Natural killer cell treated with Interleukin-12 subunit alpha and Interleukin-12 subunit beta and Interleukin-15 and Interleukin-18, amount 100 ng/mL, for 72 hours (primary cell): ENCODE measurements around the gene GNG8. TPM values are rescaled to one million over a fixed set of nuclear protein-coding genes. Genes with fewer than 3 reads are reported as not detected.
"Not testable (repeated sequence)": the region's sequence is repeated elsewhere in the genome, so short reads cannot be mapped to it uniquely, and the experiment has no call there.

ENCODE experiments used
- ATAC-seq, 2 donors: fragments of 150-1000 bp; cut with Tn5 transposase in 1 of 2; sonication (Bioruptor Pico), chemical (Tn5 transposase) in 1 of 2; 2 replicates each; pipeline ENCODE4 v1.10.0; 2021
- DNase-seq: peaks from one replicate; pipeline ENCODE4 v3.0.0; 2022; ENCODE audit warnings: low spot score
- H3K27ac Mint-ChIP-seq, 2 donors: 1 replicate in 1 of 2; 2 replicates in 1 of 2; pipeline ENCODE4 v1.8.0; 2022; ENCODE audit warnings: mixed read lengths in 2 of 2, mild to moderate bottlenecking in 1 of 2, moderate library complexity in 1 of 2
- H3K27me3 Mint-ChIP-seq, 2 donors: 1 replicate in 1 of 2; 2 replicates in 1 of 2; pipeline ENCODE4 v1.8.0; 2022; ENCODE audit warnings: mixed read lengths in 2 of 2
- H3K36me3 Mint-ChIP-seq: one replicate; pipeline ENCODE4 v1.8.0; 2022; ENCODE audit warnings: mixed read lengths
- H3K4me1 Mint-ChIP-seq, 2 donors: 1 replicate in 1 of 2; 2 replicates in 1 of 2; pipeline ENCODE4 v1.8.0; 2022; ENCODE audit warnings: low read depth in 2 of 2, mixed read lengths in 2 of 2, mild to moderate bottlenecking in 1 of 2
- H3K4me3 Mint-ChIP-seq: one replicate; pipeline ENCODE4 v1.8.0; 2022; ENCODE audit warnings: mixed read lengths
- H3K9me3 Mint-ChIP-seq: 2 replicates; pipeline ENCODE4 v1.8.0; 2022; ENCODE audit warnings: mixed read lengths
- total RNA-seq, 2 donors: library from RNA; stranded (reverse); gene quantifications; one replicate each; pipeline ENCODE4 v1.2.3, GENCODE V29; 2022

The GNG8 gene
- total RNA-seq, 2 donors from 2014 or later, result 3.0 TPM; not detected in 1

DNA sequence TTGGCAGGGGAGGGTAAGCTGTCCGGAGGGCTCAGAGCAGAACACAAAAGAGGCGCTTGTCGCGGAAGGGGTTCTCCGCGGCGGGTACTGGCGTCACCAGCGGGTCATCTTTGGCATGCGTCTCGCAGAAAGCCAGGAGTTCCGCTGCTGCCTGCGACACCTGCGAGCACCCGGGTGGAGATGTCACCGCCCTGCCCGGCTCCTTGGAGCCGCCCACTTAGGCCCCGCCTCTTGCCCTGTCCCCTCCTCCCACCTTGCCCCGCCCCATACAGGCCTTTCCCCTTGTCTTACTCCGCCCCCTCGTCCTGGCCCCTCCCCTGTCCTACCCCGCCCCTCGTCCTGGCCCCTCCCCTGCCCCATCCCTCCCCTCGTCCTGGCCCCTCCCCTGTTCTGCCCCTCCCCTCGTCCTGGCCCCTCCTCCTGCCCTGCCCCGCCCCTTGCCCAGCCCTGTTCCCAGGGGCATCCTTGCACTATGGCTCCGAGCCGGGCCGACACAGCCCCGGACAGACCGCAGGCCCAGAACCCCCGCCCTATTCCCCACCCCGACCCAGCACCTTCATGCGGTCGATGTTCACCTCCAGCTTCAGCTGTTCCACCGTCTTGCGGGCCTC is 1.9 kb downstream of the GNG8 start:
- DNase-seq (peak; percentile 87), ATAC-seq (peak; percentile 77 to 88)
- no peaks in the 10 kb centered on the region for H3K36me3 Mint-ChIP-seq
- H3K27me3 Mint-ChIP-seq, result peaks cover 13 to 17% of the 10 kb centered on the region in 2 donors
- no peaks in the 10 kb centered on the region for H3K9me3 Mint-ChIP-seq
- no peak overlapping the region for H3K27ac Mint-ChIP-seq
- peaks cover 10 to 17% of the 10 kb centered on the region in 2 donors for H3K4me1 Mint-ChIP-seq
- H3K4me3 Mint-ChIP-seq, result peak overlapping the region; percentile 41

DNA sequence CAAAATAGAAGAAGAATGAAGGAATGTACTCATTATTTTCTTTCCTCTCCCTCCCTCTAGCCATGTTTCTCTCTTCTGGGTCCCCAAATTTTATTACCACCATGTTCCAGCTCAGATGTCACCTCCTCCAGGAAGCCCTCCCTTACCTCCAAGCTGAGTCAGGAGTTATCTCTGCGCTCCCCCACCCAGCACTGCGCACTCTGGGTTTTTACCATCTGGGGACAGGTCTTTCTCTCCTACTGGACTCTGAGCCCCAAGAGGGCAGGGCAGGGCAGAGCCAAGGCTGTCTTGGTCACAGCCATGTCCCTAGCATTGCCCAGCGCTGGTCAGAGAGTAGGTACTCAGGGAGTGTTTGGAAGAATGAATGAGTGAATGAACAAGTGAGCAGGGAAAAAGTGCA is 2.9 kb downstream of the GNG8 start:
- Mint-ChIP-seq H3K36me3 (no peaks in the 10 kb centered on the region), H3K9me3 (no peaks in the 10 kb centered on the region), H3K27me3 (peaks cover 13 to 17% of the 10 kb centered on the region in 2 donors), H3K27ac (no peak overlapping the region), H3K4me1 (peaks cover 10 to 17% of the 10 kb centered on the region in 2 donors), H3K4me3 (peak overlapping the region; percentile 41)
- ATAC-seq (no peak), DNase-seq (no peak)

DNA sequence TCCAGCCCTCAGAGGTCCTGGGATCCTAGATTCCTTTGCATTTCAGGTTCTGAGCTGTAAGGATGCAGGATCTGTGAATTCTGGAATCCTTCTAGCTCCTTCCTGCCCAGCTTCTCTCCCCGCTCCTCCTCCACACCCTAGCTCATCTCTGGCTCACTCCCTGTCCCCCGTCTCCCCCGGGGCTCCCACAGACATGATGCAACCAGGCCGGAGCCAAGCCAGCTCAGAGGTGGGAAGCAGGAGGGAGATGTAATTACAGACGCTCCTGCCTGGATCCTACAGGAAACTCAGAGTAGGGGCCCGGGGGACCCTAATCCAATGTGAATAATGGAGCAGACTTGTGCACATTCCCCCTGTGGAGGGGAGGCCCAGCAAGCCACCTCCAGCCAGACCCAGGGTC is 4.5 kb downstream of the GNG8 start:
- H3K27ac Mint-ChIP-seq, result no peak overlapping the region
- ATAC-seq (no peak), DNase-seq (no peak)
- H3K27me3 Mint-ChIP-seq, result peaks cover 16 to 17% of the 10 kb centered on the region in 2 donors
- H3K4me3 Mint-ChIP-seq, result no peak overlapping the region
- no peaks in the 10 kb centered on the region for H3K36me3 Mint-ChIP-seq
- no peaks in the 10 kb centered on the region for H3K9me3 Mint-ChIP-seq
- peaks cover 10 to 17% of the 10 kb centered on the region in 2 donors for H3K4me1 Mint-ChIP-seq

DNA sequence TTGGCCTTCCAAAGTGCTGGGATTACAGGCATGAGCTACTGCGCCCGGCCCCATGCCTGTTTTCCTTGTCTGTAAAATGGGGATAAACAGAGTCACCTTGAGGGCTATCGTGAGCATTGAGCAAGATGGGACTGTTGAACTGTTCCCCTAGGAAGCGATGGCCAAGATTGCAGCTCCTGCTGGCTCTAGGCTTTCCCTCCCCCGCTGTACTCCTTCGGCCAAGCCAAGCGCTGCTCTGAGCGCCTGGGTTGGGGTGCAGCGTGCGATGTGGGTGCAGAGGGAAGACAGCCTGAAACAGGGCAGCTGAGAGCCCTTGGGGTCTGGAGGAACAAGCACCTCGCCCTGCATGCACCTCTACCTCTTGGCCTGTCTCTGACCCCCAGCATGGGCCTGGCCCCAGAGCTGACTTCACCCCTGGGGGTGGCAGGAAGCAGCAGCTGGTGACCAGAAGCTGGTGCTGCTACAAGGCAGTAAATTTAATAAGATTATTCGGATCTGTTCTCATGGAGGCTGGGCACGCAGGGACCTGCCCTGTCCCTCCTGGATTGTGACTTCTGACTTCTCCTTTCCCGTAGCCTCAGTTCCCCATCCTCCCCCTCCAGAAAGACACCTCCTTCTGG is 5.3 kb downstream of the GNG8 start:
- Mint-ChIP-seq H3K27ac (no peak overlapping the region), H3K9me3 (no peaks in the 10 kb centered on the region), H3K36me3 (no peaks in the 10 kb centered on the region), H3K4me1 (peaks cover 10 to 15% of the 10 kb centered on the region in 2 donors), H3K4me3 (no peak overlapping the region), H3K27me3 (peaks cover 14 to 17% of the 10 kb centered on the region in 2 donors)
- DNase-seq, result no peak
- no peak for ATAC-seq

DNA sequence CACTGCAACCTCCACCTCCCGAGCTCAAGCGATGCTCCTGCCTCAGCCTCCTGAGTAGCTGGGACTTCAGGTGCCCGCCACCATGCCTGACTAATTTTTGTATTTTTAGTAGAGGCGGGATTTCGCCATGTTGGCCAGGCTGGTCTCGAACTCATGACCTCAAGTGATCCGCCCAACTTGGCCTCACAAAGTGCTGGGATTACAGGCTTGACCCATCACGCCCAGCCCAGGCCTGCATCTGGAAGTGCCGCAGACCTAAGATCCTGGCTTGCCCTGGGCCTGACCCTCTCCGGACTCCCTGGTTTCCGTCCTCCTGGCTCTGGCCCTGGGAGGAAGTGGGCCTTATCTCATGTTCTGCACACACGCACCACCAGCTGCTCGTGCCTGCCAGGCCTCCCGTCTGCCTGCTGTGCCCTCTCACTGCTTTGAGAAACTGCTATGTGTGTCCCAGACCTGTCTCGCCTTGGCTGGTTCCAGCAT is 6.4 kb downstream of the GNG8 start:
- ATAC-seq (no peak), DNase-seq (no peak)
- Mint-ChIP-seq H3K4me3 (no peak overlapping the region), H3K36me3 (no peaks in the 10 kb centered on the region), H3K9me3 (no peaks in the 10 kb centered on the region), H3K27me3 (peaks cover 8 to 13% of the 10 kb centered on the region in 2 donors), H3K27ac (no peak overlapping the region), H3K4me1 (peaks cover 10 to 18% of the 10 kb centered on the region in 2 donors)

DNA sequence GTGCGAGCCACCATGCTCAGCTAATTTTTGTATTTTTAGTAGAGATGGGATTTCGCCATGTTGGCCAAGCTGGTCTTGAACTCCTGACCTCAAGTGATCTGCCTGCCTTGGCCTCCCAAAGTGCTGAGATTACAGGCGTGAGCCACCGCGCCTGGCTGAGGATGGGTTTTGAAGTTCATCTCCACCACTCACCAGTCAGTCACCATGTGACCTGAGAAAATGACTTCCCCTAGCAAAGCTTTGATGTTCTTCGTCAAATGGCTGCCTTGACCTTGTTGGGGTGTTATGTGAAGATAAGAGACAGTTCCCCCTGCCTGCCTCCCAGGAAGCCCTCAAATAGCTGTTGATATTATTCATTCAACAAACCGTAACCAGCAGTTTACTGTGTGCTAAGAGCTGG is 7.0 kb downstream of the GNG8 start:
- H3K9me3 Mint-ChIP-seq, H3K4me3 Mint-ChIP-seq, H3K36me3 Mint-ChIP-seq, DNase-seq, ATAC-seq, H3K27ac Mint-ChIP-seq: not testable (repeated sequence)
- H3K4me1 Mint-ChIP-seq, result peaks cover 10 to 20% of the 10 kb centered on the region in 2 donors
- H3K27me3 Mint-ChIP-seq, result peaks cover 8 to 17% of the 10 kb centered on the region in 2 donors

DNA sequence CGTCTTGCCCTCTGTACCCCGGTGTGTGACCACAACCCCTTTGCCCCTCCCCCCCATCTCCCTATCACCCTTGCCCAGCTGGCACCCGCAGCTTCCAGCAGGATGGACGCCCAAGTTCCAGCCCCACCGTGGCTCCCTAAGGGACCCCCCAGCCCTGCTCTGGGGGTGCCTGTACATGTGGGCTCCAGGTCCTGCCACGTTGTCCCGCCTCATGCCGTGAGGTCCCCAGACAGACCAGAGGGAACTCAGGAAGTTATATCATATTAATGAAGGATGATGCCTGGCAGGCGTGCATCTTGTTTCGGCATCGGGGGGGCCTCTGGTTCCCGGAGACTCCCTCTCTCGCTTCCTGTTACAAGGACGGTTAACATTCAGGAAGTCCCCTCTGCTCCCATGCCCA is 9.6 kb downstream of the GNG8 start:
- DNase-seq (no peak), ATAC-seq (no peak)
- Mint-ChIP-seq H3K4me3 (no peak overlapping the region), H3K27ac (no peak overlapping the region), H3K4me1 (peaks cover 0 to 11% of the 10 kb centered on the region in 2 donors), H3K9me3 (no peaks in the 10 kb centered on the region), H3K27me3 (peaks cover 0 to 15% of the 10 kb centered on the region in 2 donors), H3K36me3 (no peaks in the 10 kb centered on the region)

DNA sequence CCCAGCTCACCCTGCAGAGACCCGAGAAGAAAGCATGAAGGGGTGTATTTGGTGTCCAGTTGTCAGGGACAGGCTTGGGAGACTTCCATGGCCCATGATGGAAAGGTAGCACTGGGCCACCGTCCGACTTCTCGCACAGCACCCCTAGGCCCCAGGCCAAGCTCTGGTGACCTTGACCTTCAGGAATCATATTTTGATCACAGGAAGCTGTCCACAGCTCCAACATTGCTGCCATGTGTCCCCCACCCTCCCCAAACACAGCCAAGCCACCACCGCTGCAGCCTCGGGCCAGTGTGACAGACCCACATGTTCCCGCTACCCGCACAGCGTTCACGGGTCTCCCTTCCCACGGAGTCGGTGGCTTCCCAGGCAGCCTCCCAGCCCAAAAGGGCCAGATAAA is 10.3 kb downstream of the GNG8 start:
- H3K36me3 Mint-ChIP-seq, result no peaks in the 10 kb centered on the region
- H3K27me3 Mint-ChIP-seq, result peaks cover 0 to 17% of the 10 kb centered on the region in 2 donors
- DNase-seq (no peak), ATAC-seq (no peak)
- no peaks in the 10 kb centered on the region for H3K9me3 Mint-ChIP-seq
- no peak overlapping the region for H3K4me3 Mint-ChIP-seq
- no peak overlapping the region for H3K27ac Mint-ChIP-seq
- peaks cover 0 to 11% of the 10 kb centered on the region in 2 donors for H3K4me1 Mint-ChIP-seq

DNA sequence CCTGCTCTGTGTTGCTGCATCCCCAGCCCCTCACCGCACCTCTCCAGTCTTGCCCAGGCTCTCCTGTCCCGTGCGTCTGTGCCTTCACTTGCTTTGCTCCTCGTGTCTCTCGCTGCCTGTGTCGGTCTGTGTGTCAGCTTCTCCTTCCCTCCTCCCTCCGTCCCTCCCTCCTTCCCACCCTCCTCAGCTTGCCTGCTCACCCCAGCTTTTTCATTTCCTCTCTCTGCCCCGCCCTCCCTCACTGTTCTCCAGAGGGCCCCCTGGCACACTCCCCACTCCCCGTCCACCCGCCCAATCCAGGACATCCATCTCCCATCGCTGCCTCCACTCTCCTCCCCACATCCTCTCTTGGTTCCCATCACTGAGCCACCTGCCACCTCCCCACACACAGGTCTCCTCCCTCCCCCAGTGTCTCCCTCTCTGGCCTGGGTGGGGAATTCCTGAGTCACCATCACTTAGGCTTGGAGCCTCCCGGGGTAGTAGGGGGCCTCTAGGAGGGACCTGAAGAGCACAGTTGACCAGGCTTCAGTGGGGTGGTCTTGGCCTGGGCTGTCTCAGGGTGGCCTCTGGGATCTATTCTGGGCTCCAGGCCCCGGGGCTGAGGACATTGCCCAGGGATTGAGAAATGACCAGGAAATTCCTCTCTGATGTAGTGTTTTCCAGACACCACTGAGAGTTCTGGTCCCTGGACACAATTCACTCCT is 10.9 kb downstream of the GNG8 start, which contains the start of gene PTGIR:
TSS of gene PTGIR (minus strand) at position 132 of the 704 bp plus-strand sequence. CDS start 864 bp downstream, outside the sequence.
- no peaks in the 10 kb centered on the region for H3K9me3 Mint-ChIP-seq
- H3K4me1 Mint-ChIP-seq, result peaks cover 0 to 11% of the 10 kb centered on the region in 2 donors
- peak within 1 kb of the TSS in 1 of 2 donors; percentile 40 for H3K27ac Mint-ChIP-seq
- H3K4me3 Mint-ChIP-seq, result peak within 1 kb of the TSS; percentile 45
- H3K36me3 Mint-ChIP-seq, result no peaks in the 10 kb centered on the region
- no peak for DNase-seq
- peaks cover 0 to 17% of the 10 kb centered on the region in 2 donors for H3K27me3 Mint-ChIP-seq
- peak in 1 of 2 donors; percentile 41 for ATAC-seq

DNA sequence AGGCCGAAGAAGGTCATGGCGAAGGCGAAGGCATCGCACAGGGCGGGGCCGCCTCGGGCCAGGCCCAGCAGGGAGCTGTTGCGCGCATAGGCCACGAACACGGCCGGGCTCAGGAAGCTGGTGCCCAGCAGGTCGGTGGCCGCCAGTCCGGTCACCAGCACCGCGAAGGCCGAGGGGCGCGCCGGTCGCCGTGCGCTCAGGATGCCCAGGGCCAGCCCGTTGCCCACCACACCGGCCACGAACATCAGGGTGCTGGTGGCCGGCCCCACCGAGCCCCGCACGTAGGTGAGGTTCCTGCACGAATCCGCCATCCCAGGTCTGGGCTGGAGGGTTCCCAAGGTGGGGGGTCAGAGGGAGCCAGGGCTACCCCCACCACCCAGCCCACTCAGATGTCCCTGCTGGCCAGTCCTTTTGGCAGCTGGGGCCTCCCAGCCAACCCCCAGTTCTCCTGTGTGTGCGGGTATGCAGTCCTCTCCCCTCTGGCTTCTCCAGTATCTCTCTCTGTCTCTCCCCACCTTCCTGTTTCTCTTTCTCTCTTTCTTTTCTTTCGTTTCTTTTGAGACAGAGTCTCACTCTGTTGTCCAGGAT is 12.0 kb downstream of the GNG8 start:
- peak overlapping the region in 1 of 2 donors; percentile 40 for H3K27ac Mint-ChIP-seq
- H3K4me3 Mint-ChIP-seq, result peak overlapping the region; percentile 45
- H3K36me3 Mint-ChIP-seq, result no peaks in the 10 kb centered on the region
- DNase-seq (no peak), ATAC-seq (no peak)
- no peaks in the 10 kb centered on the region for H3K9me3 Mint-ChIP-seq
- peaks cover 6 to 17% of the 10 kb centered on the region in 2 donors for H3K4me1 Mint-ChIP-seq
- peaks cover 0 to 17% of the 10 kb centered on the region in 2 donors for H3K27me3 Mint-ChIP-seq

DNA sequence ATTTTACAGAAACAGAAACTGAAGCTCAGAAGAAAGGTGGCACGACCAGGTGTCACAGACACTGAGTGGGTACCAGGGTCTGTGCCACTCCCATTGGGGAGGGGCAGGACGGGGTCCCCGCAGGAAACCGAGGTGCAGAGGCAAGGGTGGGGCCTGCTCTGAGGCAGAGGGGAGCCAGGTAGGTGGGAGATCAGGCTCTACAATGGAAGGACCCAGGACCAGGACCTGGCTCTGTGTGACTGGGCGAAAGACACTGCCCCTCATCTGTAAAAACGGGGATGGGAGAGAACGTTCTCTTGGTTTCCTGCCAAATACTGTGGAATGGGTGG is 13.9 kb downstream of the GNG8 start:
- Mint-ChIP-seq H3K27ac (no peak overlapping the region), H3K4me3 (no peak overlapping the region), H3K27me3 (peaks cover 0 to 17% of the 10 kb centered on the region in 2 donors), H3K4me1 (peaks cover 6 to 23% of the 10 kb centered on the region in 2 donors), H3K36me3 (no peaks in the 10 kb centered on the region), H3K9me3 (no peaks in the 10 kb centered on the region)
- ATAC-seq, result no peak
- DNase-seq, result no peak

DNA sequence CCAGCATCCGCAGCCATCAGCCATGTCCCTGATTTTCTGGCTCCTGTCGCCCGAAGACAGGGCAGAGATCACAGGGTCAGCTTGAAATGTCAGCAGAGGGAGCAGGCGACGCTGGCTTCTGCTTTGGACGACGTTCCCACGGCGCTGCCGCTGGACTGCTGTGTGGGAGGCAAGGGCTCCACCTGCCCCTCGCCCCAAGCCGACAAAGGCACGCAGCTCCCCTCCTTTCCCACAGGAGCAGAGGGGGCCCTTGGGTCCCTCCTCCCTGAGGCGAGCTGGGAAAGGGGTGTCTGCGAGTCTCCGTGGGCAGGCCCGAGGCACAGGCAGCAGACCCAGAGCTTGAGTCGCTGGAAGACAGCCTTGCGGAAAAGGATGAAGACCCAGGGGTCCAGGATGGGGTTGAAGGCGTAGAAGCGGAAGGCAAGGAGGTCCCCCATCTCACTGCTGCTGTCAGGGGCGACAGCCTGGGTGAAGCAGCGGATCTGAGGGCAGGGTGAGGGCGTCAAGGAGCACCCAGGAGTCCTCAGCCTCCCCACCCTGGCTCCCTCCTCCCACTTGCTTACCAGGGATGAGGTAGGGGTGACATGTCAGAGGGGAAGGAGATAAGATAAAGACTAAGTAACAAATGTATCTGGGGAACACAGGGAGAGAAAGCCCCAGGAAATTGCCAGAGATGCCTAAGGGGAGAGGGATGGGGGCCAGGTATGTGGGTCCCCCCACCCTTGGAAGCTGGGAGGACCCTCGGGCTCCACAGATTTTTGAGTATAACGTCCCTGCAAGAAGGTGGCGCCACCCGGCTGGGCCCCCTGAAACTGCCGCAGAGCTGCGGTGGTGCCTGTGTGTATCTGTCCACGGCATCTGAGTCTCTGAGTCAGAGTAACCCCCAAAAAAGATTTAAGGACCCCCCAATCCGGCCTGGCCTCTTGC is 14.5 kb downstream of the GNG8 start:
- H3K27ac Mint-ChIP-seq, result peak overlapping the region in 1 of 2 donors; percentile 91
- DNase-seq (peak; percentile 48), ATAC-seq (no peak)
- H3K36me3 Mint-ChIP-seq, result no peaks in the 10 kb centered on the region
- H3K4me1 Mint-ChIP-seq, result peaks cover 13 to 29% of the 10 kb centered on the region in 2 donors
- no peaks in the 10 kb centered on the region for H3K9me3 Mint-ChIP-seq
- no peak overlapping the region for H3K4me3 Mint-ChIP-seq
- H3K27me3 Mint-ChIP-seq, result peaks cover 0 to 18% of the 10 kb centered on the region in 2 donors

DNA sequence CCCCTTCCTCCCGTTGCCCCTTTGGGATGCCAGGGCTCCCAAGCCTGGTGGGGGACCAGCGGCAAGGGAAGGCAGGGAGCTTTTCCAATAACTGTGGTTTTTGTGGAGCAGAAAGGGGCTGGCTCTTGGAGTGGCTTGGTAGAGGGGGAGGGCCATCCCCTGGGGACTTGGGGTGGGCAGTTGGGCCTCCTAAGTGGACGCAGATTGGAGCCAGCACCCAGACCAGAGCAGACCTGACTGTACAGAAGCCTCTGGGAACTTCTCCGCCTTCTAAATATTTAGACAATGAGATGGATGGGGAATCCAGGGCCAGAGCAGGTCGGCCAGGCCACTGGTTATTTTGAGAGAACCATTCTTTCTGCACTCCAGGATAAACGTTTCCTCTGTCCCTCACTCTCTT is 15.3 kb downstream of the GNG8 start:
- Mint-ChIP-seq H3K27ac (peak overlapping the region in 1 of 2 donors; percentile 91), H3K36me3 (no peaks in the 10 kb centered on the region), H3K4me1 (peaks cover 14 to 32% of the 10 kb centered on the region in 2 donors), H3K4me3 (no peak overlapping the region), H3K27me3 (peaks cover 0 to 18% of the 10 kb centered on the region in 2 donors), H3K9me3 (no peaks in the 10 kb centered on the region)
- ATAC-seq (no peak), DNase-seq (no peak)
